A172 (cell line): ENCODE results near the gene BLOC1S4. TPM values are rescaled to one million over a fixed set of nuclear protein-coding genes. Genes with fewer than 3 reads are reported as not detected.
A peak's percentile ranks its signal among the peaks of the same experiment; 100 is the strongest.

ENCODE experiments used
- DNase-seq: peaks from one replicate; pipeline ENCODE4 v3.0.0-alpha.2; 2015; ENCODE audit warnings: low spot score
- total RNA-seq: library from RNA; depleted of rRNA; stranded (reverse); fragments of >200 nt; shearing (Covaris generic); gene quantifications from 2 replicates; pipeline ENCODE4 v1.2.3, GENCODE V29; 2014

Gene BLOC1S4
- total RNA-seq, 1 experiment from 2014 or later: 16.8 TPM

GRCh38 chr4:6689506-6689960, 26.4 kb upstream of the BLOC1S4 start:
- no peak for DNase-seq

DNA sequence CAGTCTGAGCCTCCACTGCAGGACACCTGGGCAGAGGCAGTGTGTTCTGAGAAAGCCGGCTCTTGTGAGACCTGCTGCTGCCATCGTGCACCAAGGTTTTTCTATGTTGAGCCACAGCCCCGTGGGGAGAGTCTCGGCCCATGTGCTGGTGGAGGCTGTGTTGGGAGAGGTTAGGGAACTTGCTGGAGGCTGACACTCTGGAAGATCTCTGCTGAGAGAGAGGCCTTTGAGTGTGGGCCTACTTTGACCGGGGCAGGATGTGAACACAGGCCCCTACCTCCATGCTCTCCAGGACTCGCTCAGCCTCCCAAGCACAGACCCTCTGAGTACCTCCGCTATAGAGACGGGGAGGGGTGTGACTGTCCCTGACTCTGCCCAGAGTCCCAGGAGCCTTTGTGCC, 23.6 kb upstream of the BLOC1S4 start:
- no peak for DNase-seq

DNA sequence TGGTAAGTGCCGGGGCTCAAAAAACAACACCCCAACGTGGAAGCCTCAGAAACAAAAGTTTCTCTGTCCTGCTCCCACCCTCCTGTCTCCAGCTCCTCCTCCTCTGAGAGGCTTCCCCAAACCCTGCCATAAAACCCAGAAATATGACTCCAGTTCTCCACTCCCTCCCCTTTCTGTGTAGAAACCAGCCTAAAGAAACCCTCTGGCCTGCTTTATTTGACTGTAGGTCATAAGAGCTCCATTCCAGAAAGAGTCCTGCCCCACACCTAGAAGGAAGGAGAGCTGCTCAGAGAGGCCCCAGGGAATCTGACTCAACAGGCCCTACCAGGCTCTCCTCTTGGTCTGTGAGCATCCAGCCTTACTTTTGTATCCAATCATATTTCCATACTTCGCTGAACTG, 23.2 kb upstream of the BLOC1S4 start:
- no peak for DNase-seq

DNA sequence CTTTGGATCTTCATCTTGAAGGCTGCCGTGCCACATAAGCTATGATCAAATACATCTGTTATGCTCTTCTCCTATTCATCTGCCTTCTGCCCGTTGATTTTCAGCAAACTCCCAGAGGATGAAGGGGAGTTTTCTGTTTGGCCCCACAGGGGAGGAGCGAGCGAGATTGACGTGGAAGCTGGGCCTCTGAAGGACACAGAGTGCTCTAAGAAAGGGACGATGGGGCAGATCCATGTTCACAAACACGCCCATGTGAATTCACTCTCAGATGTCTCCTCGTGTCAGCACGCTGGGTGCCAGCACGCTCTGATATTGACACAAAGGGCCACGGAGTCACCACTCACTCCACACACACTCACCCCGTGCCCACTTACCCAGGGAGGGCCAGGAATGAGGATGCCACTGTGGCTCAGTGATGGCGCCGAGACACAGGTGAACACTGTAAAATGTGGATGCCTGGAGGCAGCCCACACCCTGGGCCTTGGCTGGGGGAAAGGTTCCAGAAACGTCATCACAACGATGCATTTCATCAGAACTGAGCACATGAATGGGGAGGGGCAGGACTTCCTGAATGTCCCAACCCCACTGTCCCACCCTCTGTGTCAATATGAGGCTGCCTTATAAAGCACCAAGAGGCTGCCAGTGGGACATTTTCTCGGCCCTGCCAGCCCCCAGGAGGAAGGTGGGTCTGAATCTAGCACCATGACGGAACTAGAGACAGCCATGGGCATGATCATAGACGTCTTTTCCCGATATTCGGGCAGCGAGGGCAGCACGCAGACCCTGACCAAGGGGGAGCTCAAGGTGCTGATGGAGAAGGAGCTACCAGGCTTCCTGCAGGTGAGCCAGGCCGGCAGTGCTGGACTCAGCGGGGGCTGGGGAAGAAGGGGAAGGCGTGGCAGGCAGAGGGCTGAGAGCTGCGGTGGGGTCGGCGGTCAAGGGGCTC, 22.5 kb upstream of the BLOC1S4 start, which contains the start of gene S100P:
S100P (plus strand) TSS at position 648 of the 946 bp plus-strand sequence; CDS start at position 703, 55 bp downstream.
- DNase-seq: no peak

- DNase-seq: no peak
Measured at GRCh38 chr4:6694177-6694901, 21.6 kb upstream of the BLOC1S4 start.

- no peak for DNase-seq
Measured at GRCh38 chr4:6695660-6696610, 20.0 kb upstream of the BLOC1S4 start.

DNA sequence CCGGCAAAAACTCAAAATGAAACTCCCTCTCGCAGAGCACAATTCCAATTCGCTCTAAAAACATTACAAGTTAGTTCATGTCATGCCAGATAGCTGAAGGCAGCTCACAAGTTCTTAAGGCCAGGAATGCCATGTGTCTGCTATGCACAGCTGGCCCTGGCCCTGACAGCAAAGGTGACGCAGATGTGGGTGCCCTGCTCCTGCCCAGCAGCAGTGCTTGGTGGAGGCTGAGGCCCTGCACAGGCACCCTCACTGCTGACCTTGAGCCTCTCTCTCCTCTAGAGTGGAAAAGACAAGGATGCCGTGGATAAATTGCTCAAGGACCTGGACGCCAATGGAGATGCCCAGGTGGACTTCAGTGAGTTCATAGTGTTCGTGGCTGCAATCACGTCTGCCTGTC, 19.4 kb upstream of the BLOC1S4 start:
- no peak for DNase-seq

DNA sequence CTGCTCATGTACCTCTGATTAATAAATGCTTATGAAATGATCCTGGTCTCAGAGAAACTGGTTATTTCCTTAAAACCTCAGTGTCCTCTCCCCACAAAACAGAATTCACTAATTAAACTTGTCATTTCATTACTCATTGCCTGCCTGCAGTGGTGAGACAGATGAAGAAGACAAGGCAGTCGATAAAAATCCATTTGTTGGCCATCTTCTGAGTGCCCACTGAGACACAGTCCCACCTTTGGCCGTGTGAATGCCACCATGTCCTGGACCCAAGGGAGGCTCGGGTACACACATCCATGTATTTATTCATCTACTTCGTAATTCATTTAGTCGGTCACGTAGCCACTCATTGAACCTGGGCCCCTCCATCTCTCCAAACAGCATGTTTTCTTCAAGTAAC, 18.8 kb upstream of the BLOC1S4 start:
- DNase-seq: no peak

DNA sequence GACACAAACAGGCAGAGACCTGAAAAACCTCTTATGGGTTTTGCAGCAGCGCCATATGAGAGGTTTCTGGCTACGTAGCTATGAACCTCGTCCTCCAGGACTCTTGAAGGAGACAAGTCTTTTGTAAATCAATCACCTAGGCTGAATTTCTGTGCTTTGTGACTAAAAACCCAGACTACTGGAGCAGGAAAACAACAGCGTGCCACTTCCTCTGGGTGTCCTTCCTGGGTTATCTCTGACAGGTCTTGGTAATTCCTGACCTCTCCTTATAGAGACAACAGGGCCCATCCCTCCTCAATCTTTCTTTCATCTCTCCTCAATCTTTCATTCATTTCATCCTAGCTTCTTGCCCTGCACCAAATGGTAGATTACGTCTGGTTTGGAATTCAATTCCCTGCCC, 16.6 kb upstream of the BLOC1S4 start:
- DNase-seq: no peak

- DNase-seq: no peak
Measured at GRCh38 chr4:6699903-6700302, 16.1 kb upstream of the BLOC1S4 start.

- DNase-seq: no peak
Measured at GRCh38 chr4:6701371-6701770, 14.6 kb upstream of the BLOC1S4 start.

DNA sequence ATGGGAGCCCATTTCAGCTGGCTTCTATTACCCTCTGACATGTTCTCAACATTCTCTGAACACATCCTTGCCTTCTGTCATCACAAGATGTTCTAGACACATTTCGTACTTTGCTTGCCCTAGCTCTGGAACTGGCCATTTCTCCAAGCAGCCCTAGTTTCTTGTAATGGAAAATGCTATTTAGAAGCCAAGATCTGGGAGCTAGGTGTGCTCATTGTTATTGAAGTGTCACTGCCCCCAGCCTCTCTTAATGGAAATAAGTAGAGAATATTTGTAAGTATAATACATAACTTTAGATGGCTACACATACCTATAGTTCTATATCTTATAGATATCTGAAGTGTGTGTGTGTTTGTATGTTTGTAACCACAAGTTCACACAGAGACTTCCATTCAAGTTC, 13.2 kb upstream of the BLOC1S4 start:
- DNase-seq: no peak

DNA sequence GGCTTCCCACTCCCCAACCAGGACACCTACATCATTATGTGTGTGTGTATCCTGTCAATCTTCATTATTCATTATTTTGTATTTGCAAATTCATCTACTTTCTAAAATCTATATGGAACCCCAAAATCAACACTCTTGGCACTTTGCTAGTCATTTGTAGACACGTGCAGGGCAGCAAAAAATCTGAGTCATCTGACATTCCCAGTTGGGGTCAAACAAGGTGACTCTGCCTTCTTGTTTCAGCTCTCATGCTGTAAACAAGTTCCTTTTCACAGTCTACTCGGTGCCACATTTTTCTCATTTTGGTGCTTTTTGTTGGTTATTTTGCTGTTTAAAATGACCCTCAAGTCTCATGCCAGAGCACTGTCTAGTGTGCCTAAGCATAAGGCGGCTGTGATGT, 12.2 kb upstream of the BLOC1S4 start:
- DNase-seq: no peak

DNA sequence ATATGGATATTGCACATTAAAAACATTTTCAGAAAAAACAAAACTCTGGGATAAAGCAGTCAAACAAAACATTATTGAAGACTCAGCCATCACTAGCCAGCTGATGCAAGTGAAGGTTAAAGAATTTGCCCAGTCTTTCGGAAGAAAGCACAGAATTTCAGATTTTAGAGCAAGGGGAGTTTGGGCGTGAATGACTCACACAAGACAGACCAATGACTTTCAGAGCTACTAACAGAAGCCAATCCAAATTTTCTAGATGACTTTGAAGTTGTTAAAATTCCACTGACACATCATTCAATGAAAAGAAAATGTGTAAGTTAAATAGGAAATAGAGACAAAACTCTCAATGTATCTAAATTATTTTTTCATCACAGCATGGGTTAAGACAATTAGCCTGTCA, 10.3 kb upstream of the BLOC1S4 start:
- DNase-seq: no peak

- DNase-seq: no peak
Measured at GRCh38 chr4:6706173-6706572, 9.8 kb upstream of the BLOC1S4 start.

- peak; percentile 89 for DNase-seq
Measured at GRCh38 chr4:6709230-6710114, 6.5 kb upstream of the BLOC1S4 start, which contains the start of gene MRFAP1L1. Gene MRFAP1L1, minus strand, starts transcription at chr4:6709865. Its CDS starts 236 bp downstream, at chr4:6709629.

- no peak for DNase-seq
Measured at GRCh38 chr4:6710282-6710681, 5.7 kb upstream of the BLOC1S4 start.

DNA sequence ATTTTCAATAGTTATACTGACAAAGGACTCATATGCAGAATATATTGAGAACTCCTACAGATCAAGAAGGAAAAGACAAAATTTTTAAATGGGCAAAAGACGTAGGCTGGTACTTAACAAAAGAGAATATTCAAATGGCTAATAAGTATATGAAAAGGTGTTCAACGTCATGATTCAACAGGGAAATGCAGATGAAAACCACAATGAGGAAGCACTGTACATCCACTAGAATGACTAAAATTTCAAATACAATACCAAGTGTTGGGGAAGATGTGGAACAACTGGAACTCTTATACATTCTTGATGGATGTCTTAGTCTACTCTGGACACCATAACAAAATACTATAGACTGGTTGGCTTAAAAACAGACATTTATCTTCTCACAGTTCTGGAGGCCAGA, 5.0 kb upstream of the BLOC1S4 start:
- no peak for DNase-seq

- no peak for DNase-seq
Measured at GRCh38 chr4:6714954-6715353, 1.0 kb upstream of the BLOC1S4 start.

DNA sequence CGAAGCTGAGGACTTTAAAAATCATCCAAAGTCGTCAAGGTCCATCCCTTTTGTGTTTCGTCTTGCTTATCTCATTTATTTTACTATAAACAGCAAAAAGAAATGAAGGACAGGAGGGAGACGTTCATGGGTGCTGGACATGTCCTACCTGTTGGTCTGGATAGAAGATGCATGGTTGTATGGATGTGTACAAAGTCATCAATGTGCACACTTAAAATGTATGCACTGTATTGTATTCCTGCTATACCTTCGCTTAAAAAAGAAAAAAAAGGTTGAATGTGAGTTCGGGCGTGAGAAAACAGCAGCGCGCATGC, 313 bp upstream of the BLOC1S4 start:
- no peak for DNase-seq
